GM10266 (cell line): Measurements from ENCODE around the gene FCN3.

Experiments
- DNase-seq: peaks from one replicate; pipeline ENCODE4 v3.0.0; 2012; ENCODE audit errors: extremely low spot score
- TF ChIP-seq, protein P1 (sequence below): IDR thresholded peaks from 2 replicates; pipeline ENCODE4 v1.5.1; 2012; ENCODE audit warnings: mild to moderate bottlenecking, low read depth; ENCODE audit not compliant: control insufficient read depth, insufficient read depth; ENCODE audit errors: missing control alignments

FCN3 gene

DNA sequence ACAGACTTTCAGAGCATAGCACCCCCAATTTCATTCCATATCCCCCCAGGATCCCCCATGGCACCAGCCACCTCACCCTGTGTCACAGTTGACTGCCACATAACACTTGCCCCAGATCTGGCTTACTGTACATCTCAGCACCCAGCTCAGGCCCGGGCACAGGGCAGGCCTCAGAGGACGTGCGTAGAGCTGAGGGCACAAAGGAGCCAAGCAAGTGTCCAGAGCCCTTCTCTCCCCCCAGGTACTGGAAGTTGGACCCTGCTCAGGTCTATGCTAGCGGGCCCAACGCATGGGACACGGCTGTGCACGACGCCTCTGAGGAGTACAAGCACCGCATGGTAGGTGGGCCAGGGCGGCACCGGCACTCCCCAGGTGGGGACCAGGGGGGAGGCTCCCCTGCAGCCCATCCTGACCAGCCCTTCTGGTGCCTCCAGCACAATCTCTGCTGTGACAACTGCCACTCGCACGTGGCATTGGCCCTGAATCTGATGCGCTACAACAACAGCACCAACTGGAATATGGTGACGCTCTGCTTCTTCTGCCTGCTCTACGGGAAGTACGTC lies 40.8 kb downstream of the FCN3 start:
- TF ChIP-seq, protein P1, sequence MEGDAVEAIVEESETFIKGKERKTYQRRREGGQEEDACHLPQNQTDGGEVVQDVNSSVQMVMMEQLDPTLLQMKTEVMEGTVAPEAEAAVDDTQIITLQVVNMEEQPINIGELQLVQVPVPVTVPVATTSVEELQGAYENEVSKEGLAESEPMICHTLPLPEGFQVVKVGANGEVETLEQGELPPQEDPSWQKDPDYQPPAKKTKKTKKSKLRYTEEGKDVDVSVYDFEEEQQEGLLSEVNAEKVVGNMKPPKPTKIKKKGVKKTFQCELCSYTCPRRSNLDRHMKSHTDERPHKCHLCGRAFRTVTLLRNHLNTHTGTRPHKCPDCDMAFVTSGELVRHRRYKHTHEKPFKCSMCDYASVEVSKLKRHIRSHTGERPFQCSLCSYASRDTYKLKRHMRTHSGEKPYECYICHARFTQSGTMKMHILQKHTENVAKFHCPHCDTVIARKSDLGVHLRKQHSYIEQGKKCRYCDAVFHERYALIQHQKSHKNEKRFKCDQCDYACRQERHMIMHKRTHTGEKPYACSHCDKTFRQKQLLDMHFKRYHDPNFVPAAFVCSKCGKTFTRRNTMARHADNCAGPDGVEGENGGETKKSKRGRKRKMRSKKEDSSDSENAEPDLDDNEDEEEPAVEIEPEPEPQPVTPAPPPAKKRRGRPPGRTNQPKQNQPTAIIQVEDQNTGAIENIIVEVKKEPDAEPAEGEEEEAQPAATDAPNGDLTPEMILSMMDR: no peak
- DNase-seq: no peak

DNA sequence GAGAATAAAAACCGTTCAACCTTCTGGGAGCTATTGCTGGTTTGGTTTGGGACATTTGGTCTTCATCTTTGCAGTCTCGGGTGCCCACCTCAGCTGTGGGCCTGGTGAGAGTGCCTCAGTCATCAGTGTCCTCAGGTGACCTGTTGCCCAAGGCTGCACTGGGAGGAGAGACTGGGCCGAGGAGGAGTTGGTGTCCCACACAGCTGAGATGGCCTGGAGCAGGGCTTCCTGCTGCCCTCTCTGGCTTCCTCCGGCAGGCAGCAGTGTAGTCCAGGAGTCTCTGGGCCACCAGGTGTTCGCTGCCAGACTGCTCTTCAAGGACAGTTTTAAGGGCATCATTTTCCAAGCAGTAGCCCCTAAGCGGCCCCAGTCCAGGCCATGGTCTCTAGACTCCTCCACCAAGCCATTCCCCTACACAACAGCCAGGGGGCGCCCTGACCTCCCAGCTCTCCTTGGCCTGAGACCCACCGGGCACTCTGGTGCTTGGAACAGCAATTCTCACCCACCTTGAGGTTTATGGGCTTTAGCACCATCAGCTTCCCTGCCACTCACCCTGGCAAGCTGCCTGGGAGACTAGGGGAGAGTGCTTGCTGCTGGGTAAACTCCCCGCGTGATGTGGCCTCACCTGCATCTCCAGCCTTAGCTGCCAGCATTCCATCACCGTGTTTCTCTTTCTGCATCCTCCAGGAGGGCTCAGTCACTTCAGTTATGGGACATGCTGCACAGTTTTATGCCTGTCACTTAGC lies 41.9 kb downstream of the FCN3 start:
- peak; percentile 70 for DNase-seq

GRCh38 chr1:27331922-27332321 lies 42.7 kb downstream of the FCN3 start:
- TF ChIP-seq, protein P1: no peak

More for the DNA sequence above, 41.9 kb downstream of the FCN3 start:
- TF ChIP-seq, protein P1: peak; percentile 86

DNA sequence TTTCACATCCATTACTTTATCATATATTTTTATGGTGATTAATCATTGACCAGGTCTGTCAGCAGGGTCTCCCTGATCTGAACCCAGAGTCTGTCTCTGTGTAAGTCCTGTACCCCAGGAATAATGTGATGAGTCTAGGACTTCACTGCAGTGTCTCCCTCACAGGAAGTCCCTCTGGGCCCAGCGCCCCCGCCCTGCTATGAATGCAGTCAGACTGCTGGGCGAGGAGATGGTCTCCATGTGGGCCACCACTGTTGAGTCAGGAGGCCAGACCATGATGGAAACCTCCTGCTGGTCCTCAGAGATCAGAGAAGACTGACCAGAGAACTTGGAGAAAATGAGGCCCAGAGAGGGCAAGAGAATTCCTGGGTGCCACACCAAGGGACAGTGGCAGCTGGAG lies 43.2 kb downstream of the FCN3 start:
- DNase-seq: no peak
- TF ChIP-seq, protein P1: no peak

More at GRCh38 chr1:27331922-27332321, 42.7 kb downstream of the FCN3 start:
- DNase-seq: no peak

DNA sequence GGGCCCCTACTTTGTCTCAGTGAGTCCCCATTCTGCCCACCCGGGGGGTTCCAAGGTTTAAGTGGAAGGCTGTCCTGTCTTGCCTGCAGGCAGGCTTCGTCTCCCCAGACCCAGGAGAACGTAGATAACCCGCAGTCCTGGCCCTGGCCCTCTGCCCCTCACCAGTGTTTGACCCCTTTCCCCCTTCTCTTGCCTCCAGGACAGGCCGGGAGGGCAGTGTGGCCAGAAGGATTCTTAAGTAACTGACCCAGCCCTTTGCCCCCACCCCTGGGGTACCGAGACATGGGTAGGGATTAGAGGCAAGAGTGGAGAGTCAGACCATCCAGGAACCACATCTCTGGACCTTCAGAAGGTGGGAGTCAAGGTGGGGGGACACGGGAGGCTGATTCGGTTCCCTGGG lies 43.8 kb downstream of the FCN3 start:
- TF ChIP-seq, protein P1: no peak

GRCh38 chr1:27327964-27328363 lies 46.7 kb downstream of the FCN3 start:
- no peak for DNase-seq
- TF ChIP-seq, protein P1: no peak

More for the DNA sequence above, 43.8 kb downstream of the FCN3 start:
- no peak for DNase-seq

DNA sequence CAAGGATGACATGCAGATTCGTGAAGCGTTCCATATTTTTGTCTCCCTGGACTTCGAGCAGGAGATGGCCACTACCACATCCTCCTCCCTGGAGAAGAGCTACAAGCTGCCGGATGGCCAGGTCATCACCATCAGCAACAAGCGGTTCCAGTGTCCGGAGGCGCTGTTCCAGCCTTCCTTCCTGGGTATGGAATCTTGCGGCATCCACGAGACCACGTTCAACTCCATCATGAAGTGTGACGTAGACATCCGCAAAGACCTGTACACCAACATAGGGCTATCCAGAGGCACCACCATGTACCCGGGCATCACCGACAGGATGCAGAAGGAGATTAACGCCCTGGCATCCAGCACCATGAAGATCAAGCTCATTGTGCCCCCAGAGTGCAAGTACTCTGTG lies 49.3 kb downstream of the FCN3 start:
- TF ChIP-seq, protein P1: no peak
- DNase-seq: no peak
